SK-N-SH (cell line): ENCODE measurements around the gene FGD6. TPM values are rescaled to one million over a fixed set of nuclear protein-coding genes. Genes with fewer than 3 reads are reported as not detected.

ENCODE experiments used
- CTCF ChIA-PET: fragments of 300-600, 350-600 bp; formaldehyde crosslinking; extraction: SDS; loops from one replicate; lab custom pipeline; 2021; lab: Yijun Ruan, JAX
- POLR2A ChIA-PET: fragments of 350-600 bp; sonication (Branson Sonifier 250); formaldehyde crosslinking; extraction: SDS; loops from one replicate; lab custom pipeline; 2020; ENCODE audit warnings: antibody characterized with exemption, inconsistent platforms; lab: Yijun Ruan, JAX
- DNase-seq: peaks from one replicate; pipeline ENCODE4 v3.0.0; 2012
- H2AFZ ChIP-seq: fragments of 200-600 bp; sonication (generic); 2 replicates; pipeline ENCODE4 v1.8.1; 2016; ENCODE audit warnings: antibody characterized with exemption, mild to moderate bottlenecking, low read depth
- H3F3A ChIP-seq: fragments of 200-600 bp; sonication (generic); replicated peaks from 2 replicates; pipeline ENCODE3; 2016; ENCODE audit warnings: antibody characterized with exemption, mild to moderate bottlenecking; ENCODE audit not compliant: insufficient read depth
- H3K27ac ChIP-seq, 2 experiments: fragments of 200-500 bp in 1 of 2; fragments of 200-600 bp in 1 of 2; sonication (Bioruptor generic) in 1 of 2; sonication (generic), shearing (Covaris generic) in 1 of 2; 2 replicates each; pipeline versions ENCODE4 v1.5.1 to v1.6.1; 2014 to 2016; ENCODE audit warnings: low read depth in 2 of 2, inconsistent platforms in 1 of 2, low read length in 1 of 2, mild to moderate bottlenecking in 1 of 2, mixed read lengths in 1 of 2
- H3K27me3 ChIP-seq: fragments of 200-600 bp; sonication (generic), shearing (Covaris generic); 2 replicates; pipeline ENCODE4 v1.6.1; 2016; ENCODE audit warnings: mixed run types; ENCODE audit not compliant: insufficient read depth
- H3K36me3 ChIP-seq, 2 experiments: fragments of 200-500 bp in 1 of 2; fragments of 200-600 bp in 1 of 2; sonication (Bioruptor generic) in 1 of 2; sonication (generic) in 1 of 2; replicated peaks in 1 of 2; 2 replicates each; pipeline versions ENCODE3 to v1.5.1; 2014 to 2016; ENCODE audit warnings: low read length in 1 of 2, mild to moderate bottlenecking in 1 of 2; ENCODE audit not compliant: insufficient read depth in 2 of 2, control insufficient read depth in 1 of 2
- H3K4me1 ChIP-seq, 2 experiments: fragments of 200-500 bp in 1 of 2; fragments of 200-600 bp in 1 of 2; sonication (Bioruptor generic) in 1 of 2; sonication (generic), shearing (Covaris generic) in 1 of 2; 2 replicates each; pipeline versions ENCODE4 v1.5.1 to v1.6.1; 2014 to 2016; ENCODE audit warnings: low read depth in 1 of 2, low read length in 1 of 2, mixed run types in 1 of 2; ENCODE audit not compliant: insufficient read depth in 2 of 2, control insufficient read depth in 1 of 2
- H3K4me2 ChIP-seq: fragments of 200-600 bp; sonication (generic), shearing (Covaris generic); 2 replicates; pipeline ENCODE4 v1.6.1; 2017; ENCODE audit warnings: mixed run types
- H3K4me3 ChIP-seq, 2 experiments: fragments of 200-500 bp in 1 of 2; fragments of 200-600 bp in 1 of 2; sonication (Bioruptor generic) in 1 of 2; sonication (generic), shearing (Covaris generic) in 1 of 2; 2 replicates each; pipeline versions ENCODE4 v1.5.1 to v1.8.1; 2014 to 2016; ENCODE audit warnings: low read depth in 2 of 2, inconsistent platforms in 1 of 2, low read length in 1 of 2, mild to moderate bottlenecking in 1 of 2, mixed read lengths in 1 of 2, moderate library complexity in 1 of 2
- H3K79me2 ChIP-seq: fragments of 200-600 bp; sonication (generic); 2 replicates; pipeline ENCODE4 v1.8.1; 2017; ENCODE audit warnings: mild to moderate bottlenecking; ENCODE audit not compliant: insufficient read depth
- H3K9ac ChIP-seq: fragments of 200-600 bp; sonication (generic); 2 replicates; pipeline ENCODE4 v1.6.1; 2017; ENCODE audit warnings: mixed run types
- H3K9me2 ChIP-seq: fragments of 200-600 bp; sonication (generic); 2 replicates; pipeline ENCODE4 v1.6.1; 2017; ENCODE audit warnings: mixed run types
- H3K9me3 ChIP-seq: fragments of 200-600 bp; sonication (generic); 2 replicates; pipeline ENCODE4 v1.6.1; 2017; ENCODE audit warnings: mixed run types, mild to moderate bottlenecking, moderate library complexity
- H4K20me1 ChIP-seq: fragments of 200-600 bp; sonication (generic); 2 replicates; pipeline ENCODE4 v1.6.1; 2017; ENCODE audit warnings: mild to moderate bottlenecking, mixed run types; ENCODE audit not compliant: insufficient read depth
- FOXM1 ChIP-seq: IDR thresholded peaks from 2 replicates; pipeline ENCODE4 v1.4.0; 2012; ENCODE audit warnings: low read depth, mild to moderate bottlenecking
- JUND ChIP-seq: IDR thresholded peaks from 2 replicates; pipeline ENCODE4 v1.4.0; 2012
- MXI1 ChIP-seq: IDR thresholded peaks from 2 replicates; pipeline ENCODE4 v1.6.1; 2012; ENCODE audit warnings: mild to moderate bottlenecking, low read depth, low read length, improper control_type of control experiment
- NFIC ChIP-seq: IDR thresholded peaks from 2 replicates; pipeline ENCODE4 v1.4.0; 2012; ENCODE audit warnings: borderline replicate concordance
- RAD21 ChIP-seq: IDR thresholded peaks from 2 replicates; pipeline ENCODE4 v1.6.1; 2012; ENCODE audit warnings: mild to moderate bottlenecking, low read length
- RXRA ChIP-seq: IDR thresholded peaks from 2 replicates; pipeline ENCODE4 v1.4.0; 2012; ENCODE audit warnings: low read depth, mild to moderate bottlenecking, borderline replicate concordance
- SIN3A ChIP-seq: IDR thresholded peaks from 2 replicates; pipeline ENCODE4 v1.6.1; 2012; ENCODE audit warnings: low read depth, mild to moderate bottlenecking, low read length, moderate library complexity, borderline replicate concordance
- SMC3 ChIP-seq: IDR thresholded peaks from 2 replicates; pipeline ENCODE4 v1.6.1; 2012; ENCODE audit warnings: low read depth, low read length, improper control_type of control experiment
- TAF1 ChIP-seq: IDR thresholded peaks from 2 replicates; pipeline ENCODE4 v1.6.1; 2012; ENCODE audit warnings: low read depth, mild to moderate bottlenecking, low read length, moderate library complexity, borderline replicate concordance
- TCF12 ChIP-seq: IDR thresholded peaks from 2 replicates; pipeline ENCODE4 v1.4.0; 2012
- USF2 ChIP-seq: fragments of 150-350 bp; IDR thresholded peaks from 2 replicates; pipeline ENCODE4 v1.6.1; 2017; ENCODE audit warnings: antibody characterized with exemption, low read length, low read depth, borderline replicate concordance
- YY1 ChIP-seq: IDR thresholded peaks from 2 replicates; pipeline ENCODE4 v1.4.0; 2012; ENCODE audit warnings: low read depth, mild to moderate bottlenecking
- WGBS: methylation state at CpG from one replicate; pipeline ENCODE4 v1.1.6; 2017; ENCODE audit warnings: low lambda C conversion rate; 5-methylcytosine and 5-hydroxymethylcytosine counted together
- polyA plus RNA-seq, 3 experiments: library from polyadenylated mRNA; depleted of rRNA; stranded (reverse); fragments of >200 nt; gene quantifications; 2 replicates each; pipeline ENCODE4 v1.2.3, GENCODE V29; 2012
- TF ChIP-seq, protein P1 (sequence below): IDR thresholded peaks from 2 replicates; pipeline ENCODE4 v1.4.0; 2012; ENCODE audit warnings: low read depth, borderline replicate concordance
- TF ChIP-seq, protein P2 (sequence below): IDR thresholded peaks from 2 replicates; pipeline ENCODE4; 2012

The FGD6 gene
- polyA plus RNA-seq, 1 of the 3 experiments (the other 2 are of a cell fraction), result 2.8 TPM

GRCh38 chr12:95259368-95259767, 42.1 kb upstream of the FGD6 start:
- ChIA-PET CTCF (interaction anchor here (0.6 to 1.1 kb wide), 2 partner anchors 42 to 45 kb away, joined by 3 read pairs; partner anchors contain the start of genes FGD6 and VEZT), POLR2A (no interaction called here)
- H3K79me2 ChIP-seq, result peaks cover 18% of the 10 kb centered on the region; the same call in 1 of the 2 replicates
- H2AFZ ChIP-seq, result no peak overlapping the region
- H3K36me3 ChIP-seq, result peaks cover 47 to 56% of the 10 kb centered on the region in 2 experiments
- no peak overlapping the region for H3K4me2 ChIP-seq
- no peak overlapping the region for H3K9ac ChIP-seq
- peaks cover 7% of the 10 kb centered on the region for H3F3A ChIP-seq
- peaks cover 0 to 18% of the 10 kb centered on the region in 2 experiments; a peak in 2 of 4 replicates for H3K4me1 ChIP-seq
- no peaks in the 10 kb centered on the region for H3K9me3 ChIP-seq
- H3K9me2 ChIP-seq, result no peaks in the 10 kb centered on the region
- WGBS, result 73% methylated on average over 1 of the region's 1 CpG
- H3K4me3 ChIP-seq, result no peak overlapping the region
- DNase-seq, result no peak
- no peak for TF ChIP-seq FOXM1
- TF ChIP-seq SMC3, result no peak
- no peak for TF ChIP-seq YY1
- no peak for TF ChIP-seq NFIC
- TF ChIP-seq TAF1, result no peak
- TF ChIP-seq USF2, result no peak
- TF ChIP-seq, protein P1, sequence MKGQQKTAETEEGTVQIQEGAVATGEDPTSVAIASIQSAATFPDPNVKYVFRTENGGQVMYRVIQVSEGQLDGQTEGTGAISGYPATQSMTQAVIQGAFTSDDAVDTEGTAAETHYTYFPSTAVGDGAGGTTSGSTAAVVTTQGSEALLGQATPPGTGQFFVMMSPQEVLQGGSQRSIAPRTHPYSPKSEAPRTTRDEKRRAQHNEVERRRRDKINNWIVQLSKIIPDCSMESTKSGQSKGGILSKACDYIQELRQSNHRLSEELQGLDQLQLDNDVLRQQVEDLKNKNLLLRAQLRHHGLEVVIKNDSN, result no peak
- no peak for TF ChIP-seq MXI1
- TF ChIP-seq RXRA, result no peak
- TF ChIP-seq RAD21, result no peak
- no peaks in the 10 kb centered on the region for H3K27me3 ChIP-seq
- H4K20me1 ChIP-seq, result no peaks in the 10 kb centered on the region
- H3K27ac ChIP-seq, result peak overlapping the region in 1 of 2 experiments; percentile 45; a peak in 1 of 4 replicates

- H3F3A ChIP-seq, result peaks cover 7% of the 10 kb centered on the region
- ChIA-PET CTCF (interaction anchor here (0.6 to 1.1 kb wide), 2 partner anchors 41 to 45 kb away, joined by 3 read pairs; partner anchors contain the start of genes FGD6 and VEZT), POLR2A (no interaction called here)
- no peak for DNase-seq
- no peaks in the 10 kb centered on the region for H4K20me1 ChIP-seq
- H3K9ac ChIP-seq, result no peak overlapping the region; the same call in 1 of the 2 replicates
- H3K27ac ChIP-seq, result peak overlapping the region in 1 of 2 experiments; percentile 45; a peak in 2 of 4 replicates
- no peaks in the 10 kb centered on the region for H3K9me3 ChIP-seq
- no peak overlapping the region for H2AFZ ChIP-seq
- H3K4me1 ChIP-seq, result peaks cover 0 to 18% of the 10 kb centered on the region in 2 experiments; a peak in 2 of 4 replicates
- no peak overlapping the region for H3K4me2 ChIP-seq
- H3K36me3 ChIP-seq, result peaks cover 44 to 51% of the 10 kb centered on the region in 2 experiments
- WGBS, result 72% methylated on average over 2 of the region's 2 CpGs
- no peaks in the 10 kb centered on the region for H3K9me2 ChIP-seq
- H3K27me3 ChIP-seq, result no peaks in the 10 kb centered on the region
- H3K79me2 ChIP-seq, result peaks cover 21% of the 10 kb centered on the region; the same call in 1 of the 2 replicates
- no peak overlapping the region for H3K4me3 ChIP-seq
- TF ChIP-seq NFIC (no peak), TCF12 (peak; percentile 40; the same call in 1 of the 2 replicates), JUND (peak; percentile 9; the same call in 1 of the 2 replicates), SIN3A (no peak)
- TF ChIP-seq, protein P2, sequence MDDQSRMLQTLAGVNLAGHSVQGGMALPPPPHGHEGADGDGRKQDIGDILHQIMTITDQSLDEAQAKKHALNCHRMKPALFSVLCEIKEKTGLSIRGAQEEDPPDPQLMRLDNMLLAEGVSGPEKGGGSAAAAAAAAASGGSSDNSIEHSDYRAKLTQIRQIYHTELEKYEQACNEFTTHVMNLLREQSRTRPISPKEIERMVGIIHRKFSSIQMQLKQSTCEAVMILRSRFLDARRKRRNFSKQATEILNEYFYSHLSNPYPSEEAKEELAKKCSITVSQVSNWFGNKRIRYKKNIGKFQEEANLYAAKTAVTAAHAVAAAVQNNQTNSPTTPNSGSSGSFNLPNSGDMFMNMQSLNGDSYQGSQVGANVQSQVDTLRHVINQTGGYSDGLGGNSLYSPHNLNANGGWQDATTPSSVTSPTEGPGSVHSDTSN, result peak; percentile 22; the same call in 1 of the 2 replicates
- TF ChIP-seq, protein P1, result no peak
These were observed 41.5 kb upstream of the FGD6 start for GRCh38 chr12:95258803-95259202.
